Heart left ventricle (tissue), 16 donors: ENCODE data around the gene PHACTR3. TPM values are rescaled to one million over a fixed set of nuclear protein-coding genes. Genes with fewer than 3 reads are reported as not detected.

Experiments used
- ATAC-seq, 4 donors: fragments of 200-7000 bp; cut with Tn5 transposase; one replicate each; pipeline ENCODE4 v1.9.1; 2020 to 2022; ENCODE audit warnings: moderate library complexity in 4 of 4, mild to moderate bottlenecking in 3 of 4, moderate number of reproducible peaks in 1 of 4
- DNase-seq, 5 donors: peaks; one replicate each; pipeline ENCODE4 v3.0.0-alpha.2; 2020
- H3K27ac ChIP-seq, 12 donors: fragments of 200-600 bp; sonication (generic) in 4 of 12; one replicate each; pipeline versions ENCODE4 v1.5.0 to v1.8.0; 2016 to 2022; ENCODE audit warnings: mild to moderate bottlenecking in 2 of 12
- H3K27me3 ChIP-seq, 9 donors: fragments of 200-600 bp; sonication (generic) in 2 of 9; one replicate each; pipeline versions ENCODE4 v1.5.1 to v1.8.0; 2016 to 2022; ENCODE audit warnings: mild to moderate bottlenecking in 3 of 9
- H3K36me3 ChIP-seq, 9 donors: fragments of 200-600 bp; sonication (generic) in 2 of 9; one replicate each; pipeline versions ENCODE4 v1.5.0 to v1.8.0; 2018 to 2022; ENCODE audit warnings: mild to moderate bottlenecking in 2 of 9
- H3K4me1 ChIP-seq, 12 donors: fragments of 200-600 bp; sonication (generic) in 4 of 12; one replicate each; pipeline versions ENCODE4 v1.5.0 to v1.8.0; 2016 to 2022; ENCODE audit warnings: mild to moderate bottlenecking in 3 of 12
- H3K4me3 ChIP-seq, 12 donors: fragments of 200-600 bp; sonication (generic) in 4 of 12; one replicate each; pipeline versions ENCODE4 v1.5.0 to v1.8.0; 2017 to 2022; ENCODE audit warnings: mild to moderate bottlenecking in 9 of 12, moderate library complexity in 4 of 12
- H3K9me3 ChIP-seq, 12 donors: fragments of 200-600 bp; sonication (generic) in 4 of 12; one replicate each; pipeline versions ENCODE4 v1.5.0 to v1.8.0; 2016 to 2022; ENCODE audit warnings: mild to moderate bottlenecking in 1 of 12
- POLR2A ChIP-seq, 2 donors: fragments of 450-650 bp; IDR thresholded peaks; one replicate each; pipeline ENCODE4 v1.6.1; 2017; ENCODE audit warnings: antibody characterized with exemption in 2 of 2, mild to moderate bottlenecking in 2 of 2, moderate library complexity in 2 of 2
- WGBS, 4 donors: extraction: QIAGEN DNeasy Blood & Tissue Kit in 2 of 4; methylation state at CpG; one replicate each; pipeline versions ENCODE4 v1.1.5 to v1.1.7; 2013 to 2018; 5-methylcytosine and 5-hydroxymethylcytosine counted together
- intact Hi-C, 10 donors: fragments of 100-400 bp; cut with DNase I; formaldehyde crosslinking; loops; one replicate each; pipeline versions ENCODE4 v1.11.1 to v1.14.2; 2022
- polyA plus RNA-seq, 2 donors: library from polyadenylated mRNA; stranded (reverse); fragments of 200-250 nt; gene quantifications; one replicate each; pipeline ENCODE4 v1.2.3, GENCODE V29; 2013
- total RNA-seq, 9 donors: library from RNA; depleted of rRNA in 2 of 9; stranded (reverse); fragments of >200 nt in 2 of 9; fragmentation: NEBNext Ultra II Directional in 3 of 9; extraction: Animal tissue kit (Norgen Biotek cat#: 25700) in 3 of 9; gene quantifications; one replicate each; pipeline versions ENCODE4 v1.1.0 to v1.2.4, GENCODE V29; 2016 to 2023
- TF ChIP-seq, protein P1 (sequence below), 12 donors: fragments of 200-600 bp; sonication (generic) in 4 of 12; IDR thresholded peaks; one replicate each; pipeline versions ENCODE4 v1.5.0 to v1.8.0; 2018 to 2022; ENCODE audit warnings: antibody characterized with exemption in 12 of 12, mild to moderate bottlenecking in 5 of 12
- donor health status: ischemic (EF 13 %, LVEDD 7.1; RV severe dilation, severe dysfunction).
- donor health status: healthy with polysubstance abuse.
- donor health status: DM: no; HTN: yes; CAD: no.
- donor health status: DM: no; HTN: no; CAD: no.
- donor health status: ischemic (EF 25% LVEDD 6.9; RV normal size, moderate dysfunction).
- donor health status: ischemic (EF 25% LVEDD 5.7; RV mildly dilated, moderate dysfunction).
- donor health status: healthy.
- donor health status: DM: yes; HTN: yes; CAD: no.
- donor health status: ischemic (EF 35%, LVEDD 5.7; RV mildly dilated, moderate dysfunction).
- donor health status: nonischemic (EF 11% LVEDD 7.7; RV severe dilation, severe dysfunction).
- donor health status: DM: yes; HTN: yes; CAD: no.
- donor health status: PGD.
- donor health status: ischemic (EF 29% LVEDD 5.4; RV normal size, mild dysfunction).
- donor health status: nonischemic (EF 23%, LVEDD 6.1; RV moderate dilation, normal function).

The PHACTR3 gene
- total and polyA plus RNA-seq, 11 donors, result 0.19 to 14.6 (median 3.5) TPM

- intact Hi-C loops, result loop anchor here in 3 of 10 donors (2.0 to 5.0 kb wide), 3 partner anchors 154 to 176 kb away; no protein-coding TSS in a partner anchor
- TF ChIP-seq, protein P1, sequence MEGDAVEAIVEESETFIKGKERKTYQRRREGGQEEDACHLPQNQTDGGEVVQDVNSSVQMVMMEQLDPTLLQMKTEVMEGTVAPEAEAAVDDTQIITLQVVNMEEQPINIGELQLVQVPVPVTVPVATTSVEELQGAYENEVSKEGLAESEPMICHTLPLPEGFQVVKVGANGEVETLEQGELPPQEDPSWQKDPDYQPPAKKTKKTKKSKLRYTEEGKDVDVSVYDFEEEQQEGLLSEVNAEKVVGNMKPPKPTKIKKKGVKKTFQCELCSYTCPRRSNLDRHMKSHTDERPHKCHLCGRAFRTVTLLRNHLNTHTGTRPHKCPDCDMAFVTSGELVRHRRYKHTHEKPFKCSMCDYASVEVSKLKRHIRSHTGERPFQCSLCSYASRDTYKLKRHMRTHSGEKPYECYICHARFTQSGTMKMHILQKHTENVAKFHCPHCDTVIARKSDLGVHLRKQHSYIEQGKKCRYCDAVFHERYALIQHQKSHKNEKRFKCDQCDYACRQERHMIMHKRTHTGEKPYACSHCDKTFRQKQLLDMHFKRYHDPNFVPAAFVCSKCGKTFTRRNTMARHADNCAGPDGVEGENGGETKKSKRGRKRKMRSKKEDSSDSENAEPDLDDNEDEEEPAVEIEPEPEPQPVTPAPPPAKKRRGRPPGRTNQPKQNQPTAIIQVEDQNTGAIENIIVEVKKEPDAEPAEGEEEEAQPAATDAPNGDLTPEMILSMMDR (IDR thresholded peaks at IDR 0.05), result no peak
- no peak for TF ChIP-seq POLR2A (IDR thresholded peaks at IDR 0.05)
- peak overlapping the region in 5 of 12 donors; percentile 2 to 28 (median 14) for H3K4me3 ChIP-seq
- peaks cover 0 to 46% (median 20%) of the 10 kb centered on the region in 12 donors for H3K4me1 ChIP-seq
- DNase-seq, result peak in 2 of 5 donors; percentile 68 to 76
- H3K27ac ChIP-seq, result peak overlapping the region in 9 of 12 donors; percentile 15 to 76 (median 47)
- H3K36me3 ChIP-seq, result no peaks in the 10 kb centered on the region
- WGBS, 4 donors, result 21 to 28% (median 24%) methylated on average over 20 of the region's 20 CpGs
- H3K9me3 ChIP-seq, result no peaks in the 10 kb centered on the region
- H3K27me3 ChIP-seq, result peaks cover 0 to 59% (median 7%) of the 10 kb centered on the region in 9 donors
- peak; percentile 29 to 68 (median 60) for ATAC-seq
These were observed 148.5 kb downstream of the PHACTR3 start for GRCh38 chr20:59752704-59753460.

GRCh38 chr20:59753836-59754235 is 149.5 kb downstream of the PHACTR3 start:
- H3K4me3 ChIP-seq, result no peak overlapping the region
- TF ChIP-seq, protein P1 (IDR thresholded peaks at IDR 0.05), result no peak
- TF ChIP-seq POLR2A (IDR thresholded peaks at IDR 0.05), result no peak
- H3K36me3 ChIP-seq, result no peaks in the 10 kb centered on the region
- peaks cover 0 to 59% (median 7%) of the 10 kb centered on the region in 9 donors for H3K27me3 ChIP-seq
- peak overlapping the region in 2 of 12 donors; percentile 60 to 76 for H3K27ac ChIP-seq
- peaks cover 0 to 38% (median 20%) of the 10 kb centered on the region in 12 donors for H3K4me1 ChIP-seq
- 39 to 53% (median 50%) methylated on average over 9 to 10 of the region's 10 CpGs for WGBS, 4 donors
- DNase-seq, result no peak
- peak in 3 of 4 donors; percentile 10 to 15 (median 14) for ATAC-seq
- H3K9me3 ChIP-seq, result no peaks in the 10 kb centered on the region
- intact Hi-C loops, result loop anchor here in 3 of 10 donors (2.0 to 5.0 kb wide), 3 partner anchors 155 to 177 kb away; no protein-coding TSS in a partner anchor

DNA sequence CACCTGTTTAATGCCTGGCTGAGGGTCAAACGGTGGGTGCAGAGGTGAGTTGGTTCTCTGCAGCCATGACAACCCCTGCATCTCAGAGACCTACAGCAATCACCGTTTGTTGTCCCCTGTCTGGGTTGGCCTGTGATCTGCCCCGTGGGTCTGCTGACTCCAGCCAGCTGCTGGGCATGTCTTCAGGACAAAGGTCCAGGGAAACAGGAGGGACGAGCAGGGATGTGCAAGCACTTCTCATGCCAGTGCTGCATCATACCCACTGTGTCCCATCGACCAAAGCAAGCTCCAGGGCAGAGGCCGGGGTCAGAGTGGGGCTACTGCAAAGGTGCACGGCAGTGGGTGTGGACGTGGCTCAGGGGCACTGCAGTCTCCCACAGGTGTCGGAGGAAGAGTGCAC is 150.2 kb downstream of the PHACTR3 start:
- DNase-seq, result no peak

More for the DNA sequence above, 150.2 kb downstream of the PHACTR3 start:
- Histone ChIP-seq H3K9me3 (no peaks in the 10 kb centered on the region), H3K4me3 (no peak overlapping the region), H3K36me3 (no peaks in the 10 kb centered on the region), H3K27ac (no peak overlapping the region), H3K27me3 (peaks cover 0 to 59% (median 7%) of the 10 kb centered on the region in 9 donors), H3K4me1 (peaks cover 0 to 36% (median 19%) of the 10 kb centered on the region in 12 donors)
- no peak for ATAC-seq
- intact Hi-C loops, result loop anchor here in 2 of 10 donors (5.0 kb wide), 2 partner anchors 157 to 177 kb away; no protein-coding TSS in a partner anchor
- TF ChIP-seq POLR2A (IDR thresholded peaks at IDR 0.05), result no peak
- TF ChIP-seq, protein P1 (IDR thresholded peaks at IDR 0.05), result no peak
- 68 to 76% (median 71%) methylated on average over 9 of the region's 9 CpGs for WGBS, 4 donors
